Prostate gland (tissue), 2 donors: ENCODE measurements around the gene CADPS. TPM values are rescaled to one million over a fixed set of nuclear protein-coding genes. Genes with fewer than 3 reads are reported as not detected.

Source experiments
- DNase-seq: peaks from one replicate; pipeline ENCODE4 v3.0.0-alpha.2; 2019; ENCODE audit warnings: low spot score
- H3K27ac ChIP-seq, 2 donors: fragments of 200-600 bp; sonication (generic); 2 replicates each; pipeline ENCODE4 v1.5.1; 2017 to 2019
- H3K27me3 ChIP-seq: fragments of 200-600 bp; sonication (generic); replicated peaks from 2 replicates; pipeline ENCODE4 v1.5.1; 2019; ENCODE audit not compliant: insufficient read depth
- H3K36me3 ChIP-seq, 2 donors: fragments of 200-600 bp; sonication (generic); 1 replicate in 1 of 2; 2 replicates in 1 of 2; pipeline versions ENCODE4 v1.5.1 to v1.8.1; 2017 to 2019
- H3K4me1 ChIP-seq: fragments of 200-600 bp; sonication (generic); replicated peaks from 2 replicates; pipeline ENCODE4 v1.5.1; 2019
- H3K4me3 ChIP-seq, 2 donors: fragments of 200-600 bp; sonication (generic); 2 replicates each; pipeline ENCODE4 v1.5.1; 2017 to 2019
- H3K9me3 ChIP-seq: fragments of 200-600 bp; sonication (generic); 2 replicates; pipeline ENCODE4 v1.5.1; 2017
- POLR2A ChIP-seq: fragments of 450-650 bp; IDR thresholded peaks from one replicate; pipeline ENCODE4 v1.6.1; 2016; ENCODE audit warnings: antibody characterized with exemption, mild to moderate bottlenecking
- POLR2AphosphoS5 ChIP-seq: sonication (generic); formaldehyde crosslinking; IDR thresholded peaks from one replicate; pipeline ENCODE4 v1.6.1; 2017; ENCODE audit warnings: antibody characterized with exemption
- WGBS: methylation state at CpG from one replicate; pipeline ENCODE4 v1.1.5; 2018; 5-methylcytosine and 5-hydroxymethylcytosine counted together
- intact Hi-C: fragments of 100-400 bp; cut with DNase I; formaldehyde crosslinking; loops from one replicate; pipeline ENCODE4 v1.14.2; 2022
- total RNA-seq, 2 donors: library from RNA; depleted of rRNA; stranded (reverse); fragments of >200 nt; gene quantifications; one replicate each; pipeline ENCODE4 v1.1.0, GENCODE V29; 2016
- TF ChIP-seq, protein P1 (sequence below), 4 experiments: fragments of 200-600 bp in 2 of 4; fragments of 450-650 bp in 2 of 4; sonication (generic) in 2 of 4; IDR thresholded peaks; 1 replicate in 3 of 4; 2 replicates in 1 of 4; pipeline ENCODE4 v1.5.1; 2016 to 2019; ENCODE audit warnings: antibody characterized with exemption in 4 of 4, mild to moderate bottlenecking in 2 of 4, moderate library complexity in 2 of 4

Gene CADPS
- total RNA-seq, 2 donors from 2014 or later, result 4.0 to 7.7 TPM

GRCh38 chr3:62918777-62919176 is 43.6 kb upstream of the CADPS start:
- WGBS, result 43% methylated on average over 2 of the region's 2 CpGs
- TF ChIP-seq, protein P1, sequence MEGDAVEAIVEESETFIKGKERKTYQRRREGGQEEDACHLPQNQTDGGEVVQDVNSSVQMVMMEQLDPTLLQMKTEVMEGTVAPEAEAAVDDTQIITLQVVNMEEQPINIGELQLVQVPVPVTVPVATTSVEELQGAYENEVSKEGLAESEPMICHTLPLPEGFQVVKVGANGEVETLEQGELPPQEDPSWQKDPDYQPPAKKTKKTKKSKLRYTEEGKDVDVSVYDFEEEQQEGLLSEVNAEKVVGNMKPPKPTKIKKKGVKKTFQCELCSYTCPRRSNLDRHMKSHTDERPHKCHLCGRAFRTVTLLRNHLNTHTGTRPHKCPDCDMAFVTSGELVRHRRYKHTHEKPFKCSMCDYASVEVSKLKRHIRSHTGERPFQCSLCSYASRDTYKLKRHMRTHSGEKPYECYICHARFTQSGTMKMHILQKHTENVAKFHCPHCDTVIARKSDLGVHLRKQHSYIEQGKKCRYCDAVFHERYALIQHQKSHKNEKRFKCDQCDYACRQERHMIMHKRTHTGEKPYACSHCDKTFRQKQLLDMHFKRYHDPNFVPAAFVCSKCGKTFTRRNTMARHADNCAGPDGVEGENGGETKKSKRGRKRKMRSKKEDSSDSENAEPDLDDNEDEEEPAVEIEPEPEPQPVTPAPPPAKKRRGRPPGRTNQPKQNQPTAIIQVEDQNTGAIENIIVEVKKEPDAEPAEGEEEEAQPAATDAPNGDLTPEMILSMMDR (IDR thresholded peaks at IDR 0.05), result no peak
- TF ChIP-seq POLR2AphosphoS5, result no peak
- TF ChIP-seq POLR2A, result no peak
- Histone ChIP-seq H3K4me1 (no peaks in the 10 kb centered on the region), H3K27ac (no peak overlapping the region), H3K4me3 (no peak overlapping the region), H3K27me3 (no peaks in the 10 kb centered on the region), H3K9me3 (no peaks in the 10 kb centered on the region), H3K36me3 (no peaks in the 10 kb centered on the region)
- intact Hi-C loops, result no loop called here
- no peak for DNase-seq

DNA sequence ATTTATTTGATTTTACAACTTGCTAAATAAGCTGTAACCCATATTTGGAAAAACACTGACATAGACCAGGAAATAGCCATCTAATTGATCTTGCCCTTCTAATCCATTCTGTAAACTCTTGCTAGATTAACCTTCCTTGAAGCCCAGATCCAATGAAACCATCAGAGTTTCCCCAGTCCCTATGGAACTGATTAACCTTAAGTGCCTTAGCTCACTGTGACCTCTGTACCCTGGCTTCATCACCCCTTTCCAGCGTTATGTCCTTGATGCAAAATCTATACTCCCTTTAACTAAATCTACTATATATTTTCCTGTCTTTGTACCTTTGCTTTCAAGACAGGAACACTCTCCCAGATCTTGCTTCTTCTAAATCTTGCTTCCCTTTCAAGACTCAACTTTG is 42.9 kb upstream of the CADPS start:
- WGBS, result 37% methylated on average over 1 of the region's 1 CpG
- TF ChIP-seq POLR2AphosphoS5 (no peak), POLR2A (no peak)
- TF ChIP-seq, protein P1 (IDR thresholded peaks at IDR 0.05), result no peak
- H3K4me3 ChIP-seq, result no peak overlapping the region
- no peak overlapping the region for H3K27ac ChIP-seq
- intact Hi-C loops, result no loop called here
- DNase-seq, result no peak
- no peaks in the 10 kb centered on the region for H3K9me3 ChIP-seq
- H3K27me3 ChIP-seq, result no peaks in the 10 kb centered on the region
- H3K4me1 ChIP-seq, result no peaks in the 10 kb centered on the region
- no peaks in the 10 kb centered on the region for H3K36me3 ChIP-seq

DNA sequence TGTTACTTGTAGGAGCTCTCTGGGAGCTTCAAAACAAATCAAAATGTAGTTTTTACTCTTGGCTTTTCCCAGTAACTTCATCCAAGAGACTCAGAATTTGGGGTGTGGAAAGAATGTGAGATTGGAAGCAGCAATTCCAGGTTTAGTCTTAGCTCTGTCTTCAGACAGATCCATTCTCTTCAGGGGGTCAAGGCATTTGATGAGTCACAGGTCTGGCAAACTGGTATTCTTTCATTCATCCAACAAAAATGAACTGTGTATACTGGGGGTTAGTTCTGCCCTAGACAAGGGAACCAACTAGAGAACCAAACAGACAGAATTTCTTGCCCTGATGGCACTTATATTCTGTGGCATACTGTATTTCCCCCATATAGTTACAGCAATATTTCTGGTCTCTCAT is 36.3 kb upstream of the CADPS start:
- Histone ChIP-seq H3K27me3 (no peaks in the 10 kb centered on the region), H3K27ac (no peak overlapping the region), H3K4me3 (no peak overlapping the region), H3K4me1 (no peaks in the 10 kb centered on the region), H3K9me3 (no peaks in the 10 kb centered on the region), H3K36me3 (no peaks in the 10 kb centered on the region)
- no peak for TF ChIP-seq POLR2A
- TF ChIP-seq, protein P1 (IDR thresholded peaks at IDR 0.05), result no peak
- intact Hi-C loops, result no loop called here
- no peak for DNase-seq

- H3K4me1 ChIP-seq, result no peaks in the 10 kb centered on the region
- intact Hi-C loops, result no loop called here
- TF ChIP-seq, protein P1 (IDR thresholded peaks at IDR 0.05), result no peak
- TF ChIP-seq POLR2AphosphoS5 (no peak), POLR2A (no peak)
- no peak for DNase-seq
- no peaks in the 10 kb centered on the region for H3K36me3 ChIP-seq
- H3K4me3 ChIP-seq, result no peak overlapping the region
- no peaks in the 10 kb centered on the region for H3K27me3 ChIP-seq
- H3K9me3 ChIP-seq, result no peaks in the 10 kb centered on the region
- no peak overlapping the region for H3K27ac ChIP-seq
These were observed 30.1 kb upstream of the CADPS start for GRCh38 chr3:62905331-62905730.

GRCh38 chr3:62898530-62899496 is 23.6 kb upstream of the CADPS start:
- Histone ChIP-seq H3K4me3 (no peak overlapping the region), H3K9me3 (no peaks in the 10 kb centered on the region), H3K27me3 (no peaks in the 10 kb centered on the region), H3K36me3 (no peaks in the 10 kb centered on the region), H3K4me1 (no peaks in the 10 kb centered on the region), H3K27ac (no peak overlapping the region)
- no peak for DNase-seq
- TF ChIP-seq, protein P1 (IDR thresholded peaks at IDR 0.05), result no peak
- no peak for TF ChIP-seq POLR2A
- TF ChIP-seq POLR2AphosphoS5, result no peak
- 78% methylated on average over 2 of the region's 2 CpGs for WGBS
- intact Hi-C loops, result no loop called here
